MM.1S (cell line): ENCODE results near the gene MOXD1.

Source experiments
- DNase-seq: peaks from one replicate; pipeline ENCODE4 v3.0.0-alpha.2; 2015
- H2AFZ ChIP-seq: fragments of 300-600 bp; sonication (generic); 2 replicates; pipeline ENCODE4 v1.6.0; 2016; ENCODE audit warnings: antibody characterized with exemption, low read length
- H3F3A ChIP-seq: fragments of 300-600 bp; sonication (generic); 2 replicates; pipeline ENCODE4 v1.6.1; 2016; ENCODE audit warnings: mild to moderate bottlenecking, antibody characterized with exemption, low read length, moderate library complexity, mixed read lengths; ENCODE audit not compliant: insufficient read depth
- H3K27ac ChIP-seq: fragments of 300-600 bp; sonication (generic); 2 replicates; pipeline ENCODE4 v1.5.1; 2016; ENCODE audit warnings: mild to moderate bottlenecking, low read length
- H3K27me3 ChIP-seq: fragments of 300-600 bp; sonication (generic); replicated peaks from 2 replicates; pipeline ENCODE4 v1.6.0; 2016; ENCODE audit warnings: low read length; ENCODE audit not compliant: insufficient read depth
- H3K36me3 ChIP-seq: fragments of 300-600 bp; sonication (generic); replicated peaks from 2 replicates; pipeline ENCODE4 v1.6.1; 2016; ENCODE audit warnings: mild to moderate bottlenecking, low read length, mixed read lengths; ENCODE audit not compliant: insufficient read depth
- H3K4me1 ChIP-seq: fragments of 300-600 bp; sonication (generic); 2 replicates; pipeline ENCODE4 v1.6.1; 2016; ENCODE audit warnings: low read length, mixed read lengths
- H3K4me2 ChIP-seq: fragments of 300-600 bp; sonication (generic); 2 replicates; pipeline ENCODE4 v1.6.0; 2016; ENCODE audit warnings: low read depth, low read length
- H3K4me3 ChIP-seq: fragments of 300-600 bp; sonication (generic); 2 replicates; pipeline ENCODE4 v1.5.1; 2016; ENCODE audit warnings: low read length, mixed read lengths
- H3K79me2 ChIP-seq: fragments of 300-600 bp; sonication (generic); 2 replicates; pipeline ENCODE4 v1.6.1; 2016; ENCODE audit warnings: mixed run types, low read length, mixed read lengths
- H3K9ac ChIP-seq: fragments of 300-600 bp; sonication (generic); 2 replicates; pipeline ENCODE4 v1.6.1; 2016; ENCODE audit warnings: low read length, mixed read lengths
- H3K9me2 ChIP-seq: fragments of 300-600 bp; sonication (generic); replicated peaks from 2 replicates; pipeline ENCODE4 v1.6.1; 2016; ENCODE audit warnings: mild to moderate bottlenecking, low read length, mixed read lengths; ENCODE audit not compliant: insufficient read depth
- H3K9me3 ChIP-seq: fragments of 300-600 bp; sonication (generic); replicated peaks from 2 replicates; pipeline ENCODE4 v1.6.1; 2016; ENCODE audit warnings: mild to moderate bottlenecking, low read length, mixed read lengths; ENCODE audit not compliant: insufficient read depth
- H4K20me1 ChIP-seq: fragments of 300-600 bp; sonication (generic); 2 replicates; pipeline ENCODE4 v1.6.1; 2016; ENCODE audit warnings: mild to moderate bottlenecking, low read length, moderate library complexity, mixed read lengths; ENCODE audit not compliant: insufficient read depth
- CTCF ChIP-seq: fragments of 300-600 bp; sonication (generic); IDR thresholded peaks from 2 replicates; pipeline ENCODE4 v1.5.1; 2016; ENCODE audit warnings: antibody characterized with exemption, low read length, mixed read lengths
- EZH2 ChIP-seq: fragments of 300-600 bp; sonication (generic); optimal IDR thresholded peaks from 2 replicates; pipeline ENCODE3; 2017; ENCODE audit warnings: low read depth, mild to moderate bottlenecking, antibody characterized with exemption, low read length, mixed read lengths
- EZH2phosphoT487 ChIP-seq: fragments of 300-600 bp; sonication (generic); IDR thresholded peaks from 2 replicates; pipeline ENCODE4 v1.6.1; 2018; ENCODE audit warnings: antibody characterized with exemption, low read length

MOXD1 gene

GRCh38 chr6:132412656-132413498 is 11.6 kb upstream of the MOXD1 start:
- H3K4me2 ChIP-seq: no peak overlapping the region
- no peaks in the 10 kb centered on the region for H3K36me3 ChIP-seq
- H3K27me3 ChIP-seq: no peaks in the 10 kb centered on the region
- no peaks in the 10 kb centered on the region for H3F3A ChIP-seq
- H3K4me3 ChIP-seq: no peak overlapping the region
- no peaks in the 10 kb centered on the region for H4K20me1 ChIP-seq
- no peak overlapping the region for H3K9ac ChIP-seq
- no peaks in the 10 kb centered on the region for H3K9me3 ChIP-seq
- H3K27ac ChIP-seq: no peak overlapping the region
- no peak overlapping the region for H2AFZ ChIP-seq
- H3K79me2 ChIP-seq: no peaks in the 10 kb centered on the region
- no peaks in the 10 kb centered on the region for H3K9me2 ChIP-seq
- no peak for DNase-seq
- H3K4me1 ChIP-seq: no peaks in the 10 kb centered on the region
- TF ChIP-seq EZH2phosphoT487 (no peak), EZH2 (no peak), CTCF (no peak)

GRCh38 chr6:132411296-132411695 is 10.0 kb upstream of the MOXD1 start:
- Histone ChIP-seq H2AFZ (no peak overlapping the region), H3K9ac (no peak overlapping the region), H3K27me3 (no peaks in the 10 kb centered on the region), H3F3A (no peaks in the 10 kb centered on the region), H3K9me3 (no peaks in the 10 kb centered on the region), H3K4me1 (no peaks in the 10 kb centered on the region), H3K27ac (no peak overlapping the region), H4K20me1 (no peaks in the 10 kb centered on the region), H3K9me2 (no peaks in the 10 kb centered on the region), H3K36me3 (no peaks in the 10 kb centered on the region), H3K79me2 (no peaks in the 10 kb centered on the region), H3K4me2 (no peak overlapping the region), H3K4me3 (no peak overlapping the region)
- DNase-seq: no peak
- TF ChIP-seq EZH2 (no peak), CTCF (no peak), EZH2phosphoT487 (no peak)

- no peaks in the 10 kb centered on the region for H3F3A ChIP-seq
- no peaks in the 10 kb centered on the region for H3K36me3 ChIP-seq
- no peak overlapping the region for H3K4me3 ChIP-seq
- TF ChIP-seq CTCF (no peak), EZH2phosphoT487 (no peak)
- no peaks in the 10 kb centered on the region for H4K20me1 ChIP-seq
- no peak overlapping the region for H3K9ac ChIP-seq
- no peaks in the 10 kb centered on the region for H3K9me3 ChIP-seq
- H2AFZ ChIP-seq: no peak overlapping the region
- 0 out of 2 replicates have a peak, but pooled peaks cover under 1% of the 10 kb centered on the region for H3K4me1 ChIP-seq
- no peak overlapping the region for H3K27ac ChIP-seq
- H3K79me2 ChIP-seq: no peaks in the 10 kb centered on the region
- H3K4me2 ChIP-seq: no peak overlapping the region
- DNase-seq: no peak
- H3K9me2 ChIP-seq: no peaks in the 10 kb centered on the region
- H3K27me3 ChIP-seq: no peaks in the 10 kb centered on the region
These were observed 9.6 kb upstream of the MOXD1 start for GRCh38 chr6:132410830-132411229.
